OCI-LY7 (cell line): ENCODE data around the gene SLC27A1. TPM values are rescaled to one million over a fixed set of nuclear protein-coding genes. Genes with fewer than 3 reads are reported as not detected.

Experiments used
- BruUV-seq: library from RNA; stranded (reverse); fragments of 400-500 nt; replicated peaks from 2 replicates; lab custom pipeline; 2021; lab: Mats Ljungman, UMichigan
- CTCF ChIA-PET: fragments of 300-600 bp; sonication (Branson Sonifier 250); formaldehyde crosslinking; loops from one replicate; lab custom pipeline; 2022; ENCODE audit warnings: antibody characterized with exemption; ENCODE audit not compliant: unreplicated experiment; lab: Charles Lee
- POLR2A ChIA-PET: fragments of 300-600 bp; sonication (Branson Sonifier 250); formaldehyde crosslinking; loops from one replicate; lab custom pipeline; 2022; ENCODE audit warnings: antibody characterized with exemption; lab: Charles Lee
- DNase-seq: peaks from one replicate; pipeline ENCODE4 v3.0.0-alpha.2; 2015; ENCODE audit warnings: low spot score
- H2AFZ ChIP-seq: fragments of 200-600 bp; sonication (generic), shearing (Covaris generic); 2 replicates; pipeline ENCODE4 v1.6.1; 2014; ENCODE audit warnings: mild to moderate bottlenecking, antibody characterized with exemption, low read length, moderate library complexity
- H3K27ac ChIP-seq: fragments of 200-600 bp; sonication (generic); 2 replicates; pipeline ENCODE4 v1.5.1; 2014; ENCODE audit warnings: mixed run types, low read depth, mild to moderate bottlenecking, moderate library complexity, low read length, inconsistent platforms; ENCODE audit not compliant: poor library complexity, severe bottlenecking
- H3K36me3 ChIP-seq: fragments of 200-600 bp; sonication (generic); 2 replicates; pipeline ENCODE4 v1.6.1; 2014; ENCODE audit warnings: mild to moderate bottlenecking, antibody characterized with exemption, low read length, moderate library complexity, mixed read lengths; ENCODE audit not compliant: insufficient read depth
- H3K4me1 ChIP-seq: fragments of 200-600 bp; sonication (generic); 2 replicates; pipeline ENCODE4 v1.5.1; 2014; ENCODE audit warnings: mild to moderate bottlenecking, low read length; ENCODE audit not compliant: insufficient read depth, poor library complexity, severe bottlenecking
- H3K4me2 ChIP-seq: fragments of 200-600 bp; sonication (generic); 2 replicates; pipeline ENCODE4 v1.6.1; 2014; ENCODE audit warnings: mild to moderate bottlenecking, low read length
- H3K4me3 ChIP-seq: fragments of 200-600 bp; sonication (generic); 2 replicates; pipeline ENCODE4 v1.5.1; 2014; ENCODE audit warnings: mild to moderate bottlenecking, low read depth, low read length; ENCODE audit not compliant: poor library complexity, severe bottlenecking
- H3K79me2 ChIP-seq: fragments of 200-600 bp; sonication (generic); 2 replicates; pipeline ENCODE4 v1.6.1; 2016; ENCODE audit warnings: low read depth, mild to moderate bottlenecking, low read length, moderate library complexity, mixed read lengths; ENCODE audit not compliant: insufficient read depth
- H3K9me2 ChIP-seq: fragments of 200-600 bp; sonication (generic); 2 replicates; pipeline ENCODE4 v1.6.1; 2016; ENCODE audit warnings: mild to moderate bottlenecking, low read length, mixed read lengths; ENCODE audit not compliant: insufficient read depth
- H3K9me3 ChIP-seq: fragments of 200-600 bp; sonication (generic); 2 replicates; pipeline ENCODE4 v1.6.1; 2014; ENCODE audit warnings: mild to moderate bottlenecking, mixed run types, low read length, mixed read lengths
- H4K20me1 ChIP-seq: fragments of 200-600 bp; sonication (generic); 2 replicates; pipeline ENCODE4 v1.6.1; 2014; ENCODE audit warnings: mild to moderate bottlenecking, antibody characterized with exemption, low read length, moderate library complexity, mixed read lengths; ENCODE audit not compliant: insufficient read depth
- EZH2phosphoT487 ChIP-seq: fragments of 200-600 bp; sonication (generic); IDR thresholded peaks from 2 replicates; pipeline ENCODE4 v1.6.1; 2018; ENCODE audit warnings: low read depth, borderline replicate concordance, mild to moderate bottlenecking, mixed run types, antibody characterized with exemption, low read length, moderate library complexity, mixed read lengths
- intact Hi-C: fragments of 100-400 bp; cut with micrococcal nuclease; formaldehyde crosslinking; loops from one replicate; pipeline ENCODE4 v1.10.0; 2022; ENCODE audit not compliant: unreplicated experiment
- total RNA-seq, 2 experiments: library from RNA; depleted of rRNA in 1 of 2; stranded (reverse); fragments of >200 nt in 1 of 2; shearing (Covaris generic) in 1 of 2; gene quantifications; 2 replicates each; pipeline ENCODE4 v1.2.3, GENCODE V29; 2014 to 2022
- TF ChIP-seq, protein P1 (sequence below): fragments of 200-600 bp; sonication (generic); conservative IDR thresholded peaks from 2 replicates; pipeline ENCODE4 v1.5.1; 2014; ENCODE audit warnings: mild to moderate bottlenecking, antibody characterized with exemption, low read length, moderate library complexity, mixed read lengths

The SLC27A1 gene
- total RNA-seq, 2 experiments from 2014 or later = 2.5 to 3.2 TPM

DNA sequence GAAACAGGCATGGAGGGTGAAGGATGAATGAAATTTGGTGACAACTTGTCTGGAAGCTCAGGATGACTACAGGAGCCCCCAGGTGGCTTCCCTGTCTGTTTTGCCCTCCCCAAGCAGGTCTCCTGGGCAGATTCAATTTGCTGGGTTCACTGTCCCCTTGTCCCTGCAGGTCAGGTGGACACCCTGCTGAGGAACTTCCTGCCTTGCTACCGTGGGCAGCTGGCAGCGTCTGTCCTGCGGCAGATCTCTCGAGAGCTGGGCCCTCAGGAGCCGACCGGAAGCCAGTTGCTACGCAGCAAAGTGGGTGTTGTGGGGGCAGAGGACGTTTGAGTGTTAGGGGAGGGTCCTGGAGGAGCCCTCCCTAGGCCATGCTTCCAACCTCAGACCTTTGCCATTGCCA is 60.3 kb downstream of the SLC27A1 start:
- BruUV-seq = no TSS peak
- TF ChIP-seq EZH2phosphoT487 = no peak
- TF ChIP-seq, protein P1, sequence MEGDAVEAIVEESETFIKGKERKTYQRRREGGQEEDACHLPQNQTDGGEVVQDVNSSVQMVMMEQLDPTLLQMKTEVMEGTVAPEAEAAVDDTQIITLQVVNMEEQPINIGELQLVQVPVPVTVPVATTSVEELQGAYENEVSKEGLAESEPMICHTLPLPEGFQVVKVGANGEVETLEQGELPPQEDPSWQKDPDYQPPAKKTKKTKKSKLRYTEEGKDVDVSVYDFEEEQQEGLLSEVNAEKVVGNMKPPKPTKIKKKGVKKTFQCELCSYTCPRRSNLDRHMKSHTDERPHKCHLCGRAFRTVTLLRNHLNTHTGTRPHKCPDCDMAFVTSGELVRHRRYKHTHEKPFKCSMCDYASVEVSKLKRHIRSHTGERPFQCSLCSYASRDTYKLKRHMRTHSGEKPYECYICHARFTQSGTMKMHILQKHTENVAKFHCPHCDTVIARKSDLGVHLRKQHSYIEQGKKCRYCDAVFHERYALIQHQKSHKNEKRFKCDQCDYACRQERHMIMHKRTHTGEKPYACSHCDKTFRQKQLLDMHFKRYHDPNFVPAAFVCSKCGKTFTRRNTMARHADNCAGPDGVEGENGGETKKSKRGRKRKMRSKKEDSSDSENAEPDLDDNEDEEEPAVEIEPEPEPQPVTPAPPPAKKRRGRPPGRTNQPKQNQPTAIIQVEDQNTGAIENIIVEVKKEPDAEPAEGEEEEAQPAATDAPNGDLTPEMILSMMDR = no peak
- Histone ChIP-seq H3K4me1 (peaks cover 48% of the 10 kb centered on the region), H3K27ac (peak overlapping the region; percentile 95), H3K4me2 (peak overlapping the region; percentile 91), H3K79me2 (peaks cover 50% of the 10 kb centered on the region), H3K36me3 (peaks cover 56% of the 10 kb centered on the region), H3K4me3 (peak overlapping the region; percentile 69), H2AFZ (no peak overlapping the region), H3K9me3 (peaks cover 5% of the 10 kb centered on the region; the same call in 1 of the 2 replicates), H4K20me1 (no peaks in the 10 kb centered on the region), H3K9me2 (no peaks in the 10 kb centered on the region)
- intact Hi-C loops = no loop called here
- ChIA-PET CTCF (interaction anchor here (0.9 to 1.8 kb wide), 2 partner anchors 19 to 35 kb away, joined by 3 to 7 read pairs; partner anchors contain the start of gene PGLS), POLR2A (interaction anchor here (0.5 to 1.8 kb wide), 5 partner anchors 19 to 1291 kb away, joined by 3 to 15 read pairs (median 3); partner anchors contain the start of gene PGLS)
- DNase-seq = no peak

- TF ChIP-seq, protein P1 = no peak
- TF ChIP-seq EZH2phosphoT487 = no peak
- no TSS peak for BruUV-seq
- Histone ChIP-seq H2AFZ (no peak overlapping the region), H3K9me3 (peaks cover 5% of the 10 kb centered on the region; the same call in 1 of the 2 replicates), H3K36me3 (peaks cover 70% of the 10 kb centered on the region), H3K4me3 (no peak overlapping the region), H3K9me2 (no peaks in the 10 kb centered on the region), H3K4me1 (peaks cover 35% of the 10 kb centered on the region), H3K4me2 (no peak overlapping the region), H3K27ac (no peak overlapping the region), H3K79me2 (peaks cover 38% of the 10 kb centered on the region), H4K20me1 (no peaks in the 10 kb centered on the region)
- intact Hi-C loops = no loop called here
- CTCF ChIA-PET = no interaction called here
- POLR2A ChIA-PET = no interaction called here
- no peak for DNase-seq
Measured at GRCh38 chr19:17532116-17532515, 61.8 kb downstream of the SLC27A1 start.

DNA sequence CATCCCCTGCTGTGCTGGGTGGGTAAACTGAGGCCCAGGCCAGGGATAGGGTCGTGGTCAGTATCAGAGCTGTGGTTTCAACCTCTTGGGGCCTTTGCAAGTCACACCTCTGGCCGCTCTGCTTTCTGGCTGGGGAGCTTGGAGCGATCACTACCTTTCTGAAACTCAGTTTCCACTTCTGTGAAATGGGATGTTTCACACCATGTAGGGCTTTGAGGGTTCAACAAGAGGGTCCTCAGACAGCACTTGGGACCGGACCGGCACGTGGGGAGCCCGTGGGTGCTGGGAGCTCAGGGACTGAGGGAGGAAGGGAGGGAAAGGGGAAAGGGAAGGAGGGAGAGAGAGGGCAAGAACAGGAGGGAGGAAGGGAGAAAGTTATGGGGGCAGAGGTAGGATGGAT is 62.2 kb downstream of the SLC27A1 start:
- H4K20me1 ChIP-seq = no peaks in the 10 kb centered on the region
- intact Hi-C loops = no loop called here
- H3K27ac ChIP-seq = no peak overlapping the region
- H3K79me2 ChIP-seq = peaks cover 34% of the 10 kb centered on the region
- H3K4me3 ChIP-seq = no peak overlapping the region
- H2AFZ ChIP-seq = no peak overlapping the region
- POLR2A ChIA-PET = no interaction called here
- CTCF ChIA-PET = no interaction called here
- H3K4me1 ChIP-seq = peaks cover 34% of the 10 kb centered on the region
- no peak for TF ChIP-seq EZH2phosphoT487
- TF ChIP-seq, protein P1 = no peak
- no TSS peak for BruUV-seq
- peaks cover 74% of the 10 kb centered on the region for H3K36me3 ChIP-seq
- no peak overlapping the region for H3K4me2 ChIP-seq
- peaks cover 5% of the 10 kb centered on the region; the same call in 1 of the 2 replicates for H3K9me3 ChIP-seq
- DNase-seq = no peak
- no peaks in the 10 kb centered on the region for H3K9me2 ChIP-seq
